HepG2 (cell line): ENCODE results near the gene INPP5K.

Experiments used
- CEBPB ChIP-seq: IDR thresholded peaks from 2 replicates; pipeline ENCODE4 v1.6.1; 2011; ENCODE audit warnings: low read depth, low read length, improper control_type of control experiment, borderline replicate concordance
- CTCF ChIP-seq: sonication (generic); formaldehyde crosslinking; IDR thresholded peaks from 2 replicates; pipeline ENCODE4 v1.5.0; 2020; ENCODE audit warnings: mild to moderate bottlenecking, missing genetic modification reagents, moderate library complexity
- JUN ChIP-seq: sonication (generic); formaldehyde crosslinking; IDR thresholded peaks from 2 replicates; pipeline ENCODE4 v1.4.0; 2020; ENCODE audit warnings: mild to moderate bottlenecking, missing genetic modification reagents
- MTA3 ChIP-seq: sonication (generic); formaldehyde crosslinking; IDR thresholded peaks from 2 replicates; pipeline ENCODE4 v1.4.0; 2020; ENCODE audit warnings: missing genetic modification reagents
- NFIC ChIP-seq: IDR thresholded peaks from 2 replicates; pipeline ENCODE4 v1.6.1; 2012; ENCODE audit warnings: mild to moderate bottlenecking, low read length, inconsistent platforms
- NR2F1 ChIP-seq, 2 experiments: fragments of 450-650 bp in 1 of 2; formaldehyde crosslinking in 1 of 2; IDR thresholded peaks; 2 replicates each; pipeline versions ENCODE4 v1.5.0 to v1.6.1; 2016 to 2020; ENCODE audit warnings: mild to moderate bottlenecking in 1 of 2, missing compliant biosample characterization in 1 of 2, missing genetic modification reagents in 1 of 2, moderate library complexity in 1 of 2
- NR3C1 ChIP-seq: sonication (generic); formaldehyde crosslinking; IDR thresholded peaks from 2 replicates; pipeline ENCODE4 v1.4.0; 2020; ENCODE audit warnings: missing genetic modification reagents
- PITX1 ChIP-seq: sonication (generic); formaldehyde crosslinking; IDR thresholded peaks from 2 replicates; pipeline ENCODE4 v1.5.1; 2020; ENCODE audit warnings: mild to moderate bottlenecking, missing genetic modification reagents
- SP140L ChIP-seq: sonication (generic); formaldehyde crosslinking; IDR thresholded peaks from 2 replicates; pipeline ENCODE4 v1.4.0; 2020; ENCODE audit warnings: missing genetic modification reagents, borderline replicate concordance
- TF ChIP-seq, protein P1 (sequence below): IDR thresholded peaks from 2 replicates; pipeline ENCODE4 v1.6.1; 2016; ENCODE audit warnings: mild to moderate bottlenecking
- TF ChIP-seq, protein P2 (sequence below): sonication (generic); formaldehyde crosslinking; IDR thresholded peaks from 2 replicates; pipeline ENCODE4 v1.8.1; 2023; ENCODE audit warnings: missing genetic modification reagents, inconsistent platforms, borderline replicate concordance

GRCh38 chr17:1471490-1471889 is 44.9 kb downstream of the INPP5K start:
- TF ChIP-seq NFIC = no peak
- TF ChIP-seq NR3C1 (CRISPR knock-in tag) = no peak
- no peak for TF ChIP-seq CEBPB
- TF ChIP-seq CTCF (CRISPR knock-in tag) = no peak
- TF ChIP-seq, protein P1, sequence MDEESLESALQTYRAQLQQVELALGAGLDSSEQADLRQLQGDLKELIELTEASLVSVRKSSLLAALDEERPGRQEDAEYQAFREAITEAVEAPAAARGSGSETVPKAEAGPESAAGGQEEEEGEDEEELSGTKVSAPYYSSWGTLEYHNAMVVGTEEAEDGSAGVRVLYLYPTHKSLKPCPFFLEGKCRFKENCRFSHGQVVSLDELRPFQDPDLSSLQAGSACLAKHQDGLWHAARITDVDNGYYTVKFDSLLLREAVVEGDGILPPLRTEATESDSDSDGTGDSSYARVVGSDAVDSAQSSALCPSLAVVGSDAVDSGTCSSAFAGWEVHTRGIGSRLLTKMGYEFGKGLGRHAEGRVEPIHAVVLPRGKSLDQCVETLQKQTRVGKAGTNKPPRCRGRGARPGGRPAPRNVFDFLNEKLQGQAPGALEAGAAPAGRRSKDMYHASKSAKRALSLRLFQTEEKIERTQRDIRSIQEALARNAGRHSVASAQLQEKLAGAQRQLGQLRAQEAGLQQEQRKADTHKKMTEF (CRISPR knock-in tag) = no peak
- TF ChIP-seq NR2F1 (CRISPR knock-in tag; IDR thresholded peaks at IDR 0.05) = no peak
- no peak for TF ChIP-seq MTA3 (CRISPR knock-in tag)
- TF ChIP-seq PITX1 (CRISPR knock-in tag) = no peak
- TF ChIP-seq SP140L (CRISPR knock-in tag) = no peak
- TF ChIP-seq, protein P2, sequence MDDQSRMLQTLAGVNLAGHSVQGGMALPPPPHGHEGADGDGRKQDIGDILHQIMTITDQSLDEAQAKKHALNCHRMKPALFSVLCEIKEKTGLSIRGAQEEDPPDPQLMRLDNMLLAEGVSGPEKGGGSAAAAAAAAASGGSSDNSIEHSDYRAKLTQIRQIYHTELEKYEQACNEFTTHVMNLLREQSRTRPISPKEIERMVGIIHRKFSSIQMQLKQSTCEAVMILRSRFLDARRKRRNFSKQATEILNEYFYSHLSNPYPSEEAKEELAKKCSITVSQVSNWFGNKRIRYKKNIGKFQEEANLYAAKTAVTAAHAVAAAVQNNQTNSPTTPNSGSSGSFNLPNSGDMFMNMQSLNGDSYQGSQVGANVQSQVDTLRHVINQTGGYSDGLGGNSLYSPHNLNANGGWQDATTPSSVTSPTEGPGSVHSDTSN (CRISPR knock-in tag) = no peak
- no peak for TF ChIP-seq JUN (CRISPR knock-in tag)
